Ovary (tissue), 3 donors: Measurements from ENCODE around the gene ASF1A.

Experiments
- CTCF ChIP-seq, 3 donors: fragments of 450-650 bp in 2 of 3; fragments of 200-600 bp in 1 of 3; IDR thresholded peaks; one replicate each; pipeline versions ENCODE4 v1.5.1 to v1.8.0; 2016 to 2022; ENCODE audit warnings: antibody characterized with exemption in 3 of 3, mild to moderate bottlenecking in 1 of 3
- EP300 ChIP-seq: sonication (generic); formaldehyde crosslinking; IDR thresholded peaks from one replicate; pipeline ENCODE4 v1.6.1; 2017; ENCODE audit warnings: antibody characterized with exemption
- POLR2A ChIP-seq: fragments of 450-650 bp; IDR thresholded peaks from one replicate; pipeline ENCODE4 v1.6.1; 2017; ENCODE audit warnings: antibody characterized with exemption, mild to moderate bottlenecking, moderate library complexity
- donor health status: DM: no; HTN: no; CAD: no.

DNA sequence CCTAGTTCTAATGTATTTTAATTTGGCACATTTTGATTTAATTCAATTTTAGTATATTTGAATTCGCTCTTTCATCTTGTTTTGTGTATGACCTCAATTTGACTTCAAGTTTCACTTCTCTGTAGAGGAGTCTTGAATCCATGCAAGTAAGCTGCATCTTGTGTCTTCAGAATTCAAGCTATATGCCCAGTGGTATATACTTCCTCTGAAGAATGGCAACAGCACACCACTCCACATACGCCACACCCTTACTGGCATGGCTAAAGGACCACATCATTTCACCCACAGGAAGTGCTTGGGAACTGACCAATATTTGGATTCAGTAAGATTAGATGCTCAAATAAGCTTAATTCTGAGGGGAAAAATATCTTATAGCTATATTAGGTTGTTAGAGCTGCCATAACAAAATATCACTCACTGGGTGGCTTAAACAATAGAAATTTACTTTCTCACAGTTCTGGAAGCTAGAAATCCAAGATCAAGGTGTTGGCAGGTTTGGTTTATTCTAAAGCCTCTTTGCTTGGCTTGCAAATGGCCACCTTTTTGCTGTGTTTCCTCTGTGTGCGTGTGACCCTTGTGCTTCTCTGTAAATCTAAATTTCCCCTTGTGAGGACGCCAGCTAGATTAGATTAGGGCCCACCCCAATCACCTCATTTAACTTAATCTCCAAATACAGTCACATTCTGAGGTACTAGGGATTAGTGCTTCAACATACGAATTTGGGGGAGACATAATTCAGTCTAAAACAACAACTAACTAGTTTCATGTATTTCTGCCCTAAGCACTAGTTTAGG lies 2.8 kb upstream of the ASF1A start:
- TF ChIP-seq CTCF (IDR thresholded peaks at IDR 0.05) (no peak), EP300 (no peak), POLR2A (no peak)
